Trophoblast cell (in vitro differentiated cells and primary cell): ENCODE results near the gene GALR1.

Experiments
- DNase-seq, 2 donors: peaks; one replicate each; pipeline ENCODE4 v3.0.0-alpha.2; 2016
- H2AFZ ChIP-seq: 2 replicates; pipeline ENCODE4 v1.6.1; 2013; ENCODE audit warnings: low read length, moderate library complexity, mild to moderate bottlenecking; ENCODE audit not compliant: insufficient read depth, poor library complexity
- H2AK5ac ChIP-seq: 2 replicates; pipeline ENCODE4 v1.6.1; 2013; ENCODE audit warnings: mild to moderate bottlenecking, low read length
- H2BK120ac ChIP-seq: 2 replicates; pipeline ENCODE4 v1.6.1; 2013; ENCODE audit warnings: low read length, mild to moderate bottlenecking, moderate library complexity; ENCODE audit not compliant: insufficient read depth, poor library complexity
- H2BK12ac ChIP-seq: 2 replicates; pipeline ENCODE4 v1.6.1; 2013; ENCODE audit warnings: mild to moderate bottlenecking, low read length, moderate library complexity
- H2BK5ac ChIP-seq: 2 replicates; pipeline ENCODE4 v1.6.1; 2013; ENCODE audit warnings: low read length, low read depth, moderate library complexity, mild to moderate bottlenecking; ENCODE audit not compliant: poor library complexity
- H3K14ac ChIP-seq: 2 replicates; pipeline ENCODE4 v1.6.1; 2013; ENCODE audit warnings: mild to moderate bottlenecking, low read length
- H3K18ac ChIP-seq: 2 replicates; pipeline ENCODE4 v1.6.1; 2013; ENCODE audit warnings: mild to moderate bottlenecking, low read length
- H3K23ac ChIP-seq: 2 replicates; pipeline ENCODE4 v1.6.1; 2013; ENCODE audit warnings: low read length
- H3K27ac ChIP-seq: 2 replicates; pipeline ENCODE4 v1.5.1; 2013; ENCODE audit warnings: low read depth, mild to moderate bottlenecking, inconsistent platforms, low read length, moderate library complexity
- H3K27me3 ChIP-seq: 2 replicates; pipeline ENCODE4 v1.6.1; 2013; ENCODE audit warnings: inconsistent platforms, mild to moderate bottlenecking, low read length, moderate library complexity; ENCODE audit not compliant: insufficient read depth
- H3K36me3 ChIP-seq, 2 experiments: 1 replicate in 1 of 2; 2 replicates in 1 of 2; pipeline ENCODE4 v1.6.1; 2013; ENCODE audit warnings: low read length in 2 of 2, mild to moderate bottlenecking in 2 of 2, moderate library complexity in 1 of 2; ENCODE audit not compliant: insufficient read depth in 2 of 2, control insufficient read depth in 1 of 2
- H3K4ac ChIP-seq: 2 replicates; pipeline ENCODE4 v1.6.1; 2013; ENCODE audit warnings: low read depth, mild to moderate bottlenecking, low read length, moderate library complexity
- H3K4me1 ChIP-seq, 2 experiments: 1 replicate in 1 of 2; 2 replicates in 1 of 2; pipeline ENCODE4 v1.6.1; 2013; ENCODE audit warnings: low read length in 2 of 2, mild to moderate bottlenecking in 2 of 2, moderate library complexity in 1 of 2; ENCODE audit not compliant: insufficient read depth in 2 of 2, control insufficient read depth in 1 of 2
- H3K4me2 ChIP-seq: 2 replicates; pipeline ENCODE4 v1.6.1; 2013; ENCODE audit warnings: inconsistent platforms, mild to moderate bottlenecking, low read length, moderate library complexity
- H3K4me3 ChIP-seq: 2 replicates; pipeline ENCODE4 v1.5.1; 2013; ENCODE audit warnings: mild to moderate bottlenecking, low read depth, low read length, inconsistent platforms
- H3K79me1 ChIP-seq: one replicate; pipeline ENCODE4 v1.6.1; 2013; ENCODE audit warnings: low read length
- H3K79me2 ChIP-seq: 2 replicates; pipeline ENCODE4 v1.6.1; 2013; ENCODE audit warnings: low read length, mild to moderate bottlenecking; ENCODE audit not compliant: control insufficient read depth, insufficient read depth, poor library complexity
- H3K9ac ChIP-seq: 2 replicates; pipeline ENCODE4 v1.6.1; 2013; ENCODE audit warnings: mild to moderate bottlenecking, low read length
- H3K9me3 ChIP-seq: 2 replicates; pipeline ENCODE4 v1.6.1; 2013; ENCODE audit warnings: low read depth, mild to moderate bottlenecking, control low read depth, inconsistent platforms, low read length; ENCODE audit not compliant: insufficient read depth
- H4K12ac ChIP-seq: 2 replicates; pipeline ENCODE4 v1.6.1; 2013; ENCODE audit warnings: low read depth, mild to moderate bottlenecking, low read length, moderate library complexity
- H4K8ac ChIP-seq: 2 replicates; pipeline ENCODE4 v1.6.1; 2013; ENCODE audit warnings: low read depth, mild to moderate bottlenecking, low read length, moderate library complexity
- H4K91ac ChIP-seq: one replicate; pipeline ENCODE4 v1.6.1; 2013; ENCODE audit warnings: low read depth, mild to moderate bottlenecking, low read length, moderate library complexity
- WGBS: extraction: QIAGEN DNeasy Blood & Tissue Kit; methylation state at CpG from one replicate; pipeline ENCODE4 v1.1.7; 2013; ENCODE audit warnings: missing lambda C conversion rate; ENCODE audit not compliant: insufficient read length, insufficient coverage; ENCODE audit errors: extremely low coverage; 5-methylcytosine and 5-hydroxymethylcytosine counted together

Gene GALR1

DNA sequence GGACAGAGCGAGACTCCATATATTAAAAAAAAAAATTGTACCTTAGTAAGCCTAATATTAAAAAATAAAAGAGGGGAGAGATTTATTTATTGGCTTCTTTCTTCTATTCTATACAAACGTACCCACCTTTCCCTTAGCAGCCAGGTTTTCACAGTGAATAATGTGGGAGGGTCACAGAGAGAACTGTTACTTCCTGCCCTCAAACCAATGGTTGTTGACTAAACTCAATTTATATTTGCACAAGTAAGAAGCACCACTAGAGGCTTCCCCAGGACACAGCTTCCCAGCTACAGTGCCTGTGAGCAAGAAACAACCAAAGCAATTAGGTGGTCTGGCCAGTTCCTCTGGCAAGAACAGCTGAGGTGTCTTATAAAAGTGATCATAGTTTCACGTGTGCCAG lies 28.9 kb upstream of the GALR1 start:
- Histone ChIP-seq H3K4me2 (no peak overlapping the region), H3K9me3 (no peaks in the 10 kb centered on the region), H3K18ac (no peak overlapping the region), H2AFZ (no peak overlapping the region), H3K14ac (no peak overlapping the region), H2BK12ac (no peak overlapping the region), H4K8ac (no peak overlapping the region), H2BK5ac (no peak overlapping the region), H3K79me2 (no peaks in the 10 kb centered on the region), H4K12ac (no peak overlapping the region), H3K9ac (no peak overlapping the region), H4K91ac (no peak overlapping the region), H3K27me3 (no peaks in the 10 kb centered on the region), H2BK120ac (no peak overlapping the region), H3K79me1 (no peaks in the 10 kb centered on the region), H3K23ac (no peak overlapping the region), H3K4me1 (no peaks in the 10 kb centered on the region), H3K4me3 (no peak overlapping the region), H3K36me3 (no peaks in the 10 kb centered on the region), H3K4ac (no peak overlapping the region), H2AK5ac (no peak overlapping the region), H3K27ac (no peak overlapping the region)
- no peak for DNase-seq
- WGBS: no CpG with 5 or more reads among the region's 3 CpGs

DNA sequence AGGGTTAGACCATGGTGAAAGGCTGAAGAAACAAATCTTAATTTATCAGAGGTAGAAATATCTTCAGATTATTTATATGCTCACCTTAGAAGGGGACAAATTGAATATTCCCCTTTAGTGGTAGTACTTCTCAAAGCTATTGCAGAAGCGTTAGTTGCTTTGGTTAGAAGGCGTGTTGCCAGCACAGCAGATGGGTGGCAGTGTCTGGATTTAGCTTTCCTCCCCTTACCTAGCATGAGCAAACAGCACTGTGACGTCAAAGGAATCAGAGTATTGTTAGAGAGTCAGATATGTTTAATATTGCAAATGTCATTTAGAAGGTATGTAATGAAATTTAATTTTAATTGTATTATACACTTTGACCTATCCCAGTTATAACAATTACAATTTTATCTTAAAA lies 27.2 kb upstream of the GALR1 start:
- Histone ChIP-seq H2AK5ac (no peak overlapping the region), H3K23ac (no peak overlapping the region), H3K4me1 (no peaks in the 10 kb centered on the region), H2BK5ac (no peak overlapping the region), H2BK120ac (no peak overlapping the region), H2BK12ac (no peak overlapping the region), H3K4me2 (no peak overlapping the region), H3K79me2 (no peaks in the 10 kb centered on the region), H3K18ac (no peak overlapping the region), H3K27me3 (no peaks in the 10 kb centered on the region), H3K27ac (no peak overlapping the region), H3K9me3 (no peaks in the 10 kb centered on the region), H3K79me1 (no peaks in the 10 kb centered on the region), H3K4ac (no peak overlapping the region), H3K36me3 (no peaks in the 10 kb centered on the region), H2AFZ (no peak overlapping the region), H3K9ac (no peak overlapping the region), H3K4me3 (no peak overlapping the region), H4K12ac (no peak overlapping the region), H4K8ac (no peak overlapping the region), H4K91ac (no peak overlapping the region), H3K14ac (no peak overlapping the region)
- WGBS: no CpG with 5 or more reads among the region's 3 CpGs
- DNase-seq: no peak

DNA sequence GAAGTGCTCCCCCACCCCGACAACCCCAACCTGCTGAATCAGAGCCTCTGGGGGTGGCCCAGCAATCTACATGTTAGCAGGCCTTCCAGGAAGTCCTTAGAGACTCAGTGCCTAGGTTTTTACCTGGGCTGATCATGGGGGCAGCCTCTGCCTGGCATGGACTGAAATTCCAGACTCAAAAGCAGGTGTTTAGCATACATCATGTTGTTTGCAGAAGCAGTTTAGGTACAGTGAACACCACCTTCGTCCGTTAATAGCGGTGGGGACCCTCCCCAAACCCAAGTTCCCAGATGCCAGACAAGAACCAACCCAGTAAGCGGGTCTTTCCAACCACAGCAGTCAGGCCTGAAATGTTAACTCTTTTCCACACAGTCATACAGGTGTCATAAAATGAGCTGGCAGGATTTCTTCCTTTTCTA lies 26.4 kb upstream of the GALR1 start:
- DNase-seq: no peak
- Histone ChIP-seq H2AK5ac (no peak overlapping the region), H2AFZ (no peak overlapping the region), H2BK120ac (no peak overlapping the region), H3K79me2 (no peaks in the 10 kb centered on the region), H3K79me1 (no peaks in the 10 kb centered on the region), H3K9me3 (no peaks in the 10 kb centered on the region), H3K4me1 (no peaks in the 10 kb centered on the region), H3K23ac (no peak overlapping the region), H3K4me3 (no peak overlapping the region), H4K8ac (no peak overlapping the region), H3K18ac (no peak overlapping the region), H3K27ac (no peak overlapping the region), H3K14ac (no peak overlapping the region), H3K36me3 (no peaks in the 10 kb centered on the region), H3K4ac (no peak overlapping the region), H3K4me2 (no peak overlapping the region), H2BK12ac (no peak overlapping the region), H2BK5ac (no peak overlapping the region), H4K91ac (no peak overlapping the region), H3K27me3 (no peaks in the 10 kb centered on the region), H4K12ac (no peak overlapping the region), H3K9ac (no peak overlapping the region)
- no CpG with 5 or more reads among the region's 5 CpGs for WGBS

DNA sequence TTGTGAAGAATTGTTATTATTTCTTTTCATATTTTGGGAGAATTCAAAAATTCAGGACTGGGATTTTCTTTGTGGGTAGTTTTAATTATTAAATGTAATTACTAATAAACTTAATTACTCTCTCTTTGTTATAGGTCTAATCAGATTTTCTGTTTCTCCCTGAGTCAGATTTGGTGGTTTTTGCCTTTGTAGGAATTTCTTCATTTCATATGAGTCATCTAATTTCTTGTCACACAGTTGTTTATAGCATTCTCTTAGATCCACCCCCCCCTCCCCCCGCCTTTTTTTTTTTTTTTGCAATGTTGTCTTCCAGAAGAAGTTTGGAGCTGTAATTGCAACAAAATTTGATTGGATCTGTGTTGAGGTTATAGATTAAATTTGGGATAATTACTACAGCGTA lies 26.0 kb upstream of the GALR1 start:
- no peaks in the 10 kb centered on the region for H3K36me3 ChIP-seq
- H3K27ac ChIP-seq: no peak overlapping the region
- H3K9ac ChIP-seq: no peak overlapping the region
- H2BK120ac ChIP-seq: no peak overlapping the region
- no CpG with 5 or more reads among the region's 2 CpGs for WGBS
- no peak overlapping the region for H3K18ac ChIP-seq
- no peaks in the 10 kb centered on the region for H3K4me1 ChIP-seq
- H4K12ac ChIP-seq: no peak overlapping the region
- H3K79me2 ChIP-seq: no peaks in the 10 kb centered on the region
- no peak for DNase-seq
- H3K23ac ChIP-seq: no peak overlapping the region
- H3K27me3 ChIP-seq: no peaks in the 10 kb centered on the region
- H2AK5ac ChIP-seq: no peak overlapping the region
- no peak overlapping the region for H2BK5ac ChIP-seq
- no peaks in the 10 kb centered on the region for H3K9me3 ChIP-seq
- H2AFZ ChIP-seq: no peak overlapping the region
- no peaks in the 10 kb centered on the region for H3K79me1 ChIP-seq
- H4K8ac ChIP-seq: no peak overlapping the region
- H3K4me3 ChIP-seq: no peak overlapping the region
- H2BK12ac ChIP-seq: no peak overlapping the region
- H3K4ac ChIP-seq: no peak overlapping the region
- H4K91ac ChIP-seq: no peak overlapping the region
- no peak overlapping the region for H3K4me2 ChIP-seq
- H3K14ac ChIP-seq: no peak overlapping the region
